Stimulated activated CD8-positive, alpha-beta memory T cell treated with anti-CD3 and anti-CD28 coated beads, Interleukin-15, amount 100 ng/mL, for 48 hours (primary cell): ENCODE results near the gene IQCK.
"Not testable (repeated sequence)": the region's sequence is repeated elsewhere in the genome, so short reads cannot be mapped to it uniquely, and the experiment has no call there.

Experiments
- DNase-seq, 2 donors: peaks; one replicate each; pipeline ENCODE4 v3.0.0-alpha.2; 2020; ENCODE audit warnings: low read depth in 2 of 2

IQCK gene

DNA sequence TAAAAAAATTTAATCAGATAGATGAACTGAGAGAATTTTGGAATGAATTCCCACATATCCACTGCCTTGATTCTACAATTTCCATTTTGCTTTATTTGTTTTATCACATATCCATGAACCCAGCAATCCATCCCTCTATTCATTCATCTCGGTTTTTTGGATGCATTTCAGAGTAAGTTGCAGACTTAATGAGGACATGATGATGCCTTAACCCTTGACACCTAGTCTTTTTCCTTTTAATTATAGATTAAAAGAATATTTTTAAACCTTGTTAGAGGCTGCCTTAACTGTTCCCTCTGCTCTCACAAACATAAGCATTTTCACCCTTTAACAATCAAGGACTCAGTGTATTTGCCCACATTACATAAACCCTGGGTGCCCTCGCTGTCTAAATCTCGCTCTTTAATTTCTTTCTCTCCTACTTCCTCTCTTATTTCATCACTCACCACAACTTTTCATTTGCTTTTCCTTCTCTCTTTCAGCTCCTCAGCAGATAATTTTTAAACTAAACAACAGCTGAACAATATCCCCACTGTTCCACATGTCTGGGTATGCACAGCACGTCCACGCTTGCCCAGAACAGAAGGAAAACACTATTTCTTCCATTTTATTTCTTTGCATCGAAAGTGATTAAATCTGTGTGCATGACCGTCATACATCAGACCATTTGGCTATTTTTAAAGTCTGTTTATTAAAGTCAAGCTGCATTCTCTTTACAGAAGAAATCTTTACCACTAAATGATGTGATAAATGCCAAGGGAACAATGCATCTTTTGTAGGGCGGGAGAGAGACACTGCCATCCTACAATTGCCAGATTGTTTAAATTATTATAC is 39.9 kb downstream of the IQCK start:
- no peak for DNase-seq

GRCh38 chr16:19760356-19761060 is 42.4 kb downstream of the IQCK start:
- DNase-seq: no peak

GRCh38 chr16:19765860-19766553 is 47.9 kb downstream of the IQCK start:
- DNase-seq: no peak

DNA sequence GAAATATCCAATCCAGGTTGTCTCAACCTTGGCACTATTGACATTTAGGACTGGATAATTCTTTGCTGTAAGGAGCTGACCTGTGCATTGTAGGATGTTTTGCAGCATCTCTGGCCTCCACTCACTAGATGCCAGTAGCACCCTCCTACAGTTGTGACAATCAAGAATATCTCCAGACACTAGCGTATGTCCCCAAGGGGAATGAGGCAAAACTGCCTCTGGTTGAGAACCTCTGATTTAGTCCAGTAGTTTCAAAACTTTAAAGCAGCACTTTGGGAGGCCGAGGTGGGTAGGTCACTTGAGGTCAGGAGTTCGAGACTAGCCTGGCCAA is 48.4 kb downstream of the IQCK start:
- DNase-seq: no peak

- DNase-seq: no peak
Measured at GRCh38 chr16:19766988-19767387, 48.9 kb downstream of the IQCK start.

DNA sequence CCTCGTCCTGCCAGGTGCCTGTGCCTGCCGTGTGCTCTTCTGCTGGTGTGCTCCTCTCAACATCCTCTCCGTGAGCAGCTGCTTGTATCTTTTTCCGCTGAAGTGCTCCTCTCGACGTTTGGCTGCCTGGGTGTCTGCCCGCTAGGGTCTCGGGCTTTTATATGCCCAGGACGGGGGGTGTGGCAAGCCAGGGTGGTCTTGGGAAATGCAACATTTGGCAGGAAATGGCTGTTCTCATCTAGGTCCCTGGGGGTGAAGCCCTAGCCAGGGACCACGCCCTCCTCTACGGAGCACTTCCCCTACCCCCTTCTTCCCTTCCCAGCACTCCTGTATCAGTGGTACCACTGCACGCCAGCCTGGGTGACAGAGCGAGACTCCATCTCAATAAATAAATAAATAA is 49.4 kb downstream of the IQCK start:
- DNase-seq: no peak

DNA sequence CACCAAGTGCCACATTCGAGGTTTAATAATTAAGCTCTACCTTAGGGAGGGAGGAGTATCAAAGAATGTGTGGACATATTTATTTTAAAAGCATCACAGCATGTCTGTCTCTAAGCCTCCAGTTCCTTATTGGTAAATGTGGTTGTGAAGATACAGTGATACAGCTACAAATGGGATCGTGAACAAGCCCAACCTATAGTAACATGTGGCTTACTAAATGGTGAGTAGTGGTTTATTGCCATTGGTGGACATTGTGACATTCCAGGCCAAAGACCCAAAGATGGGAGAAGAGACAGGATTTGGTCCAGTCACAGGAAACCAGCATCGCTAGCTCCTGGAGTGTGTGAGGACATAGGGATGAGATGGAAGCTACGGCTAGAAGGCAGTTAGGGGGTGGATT is 51.2 kb downstream of the IQCK start:
- DNase-seq: no peak

DNA sequence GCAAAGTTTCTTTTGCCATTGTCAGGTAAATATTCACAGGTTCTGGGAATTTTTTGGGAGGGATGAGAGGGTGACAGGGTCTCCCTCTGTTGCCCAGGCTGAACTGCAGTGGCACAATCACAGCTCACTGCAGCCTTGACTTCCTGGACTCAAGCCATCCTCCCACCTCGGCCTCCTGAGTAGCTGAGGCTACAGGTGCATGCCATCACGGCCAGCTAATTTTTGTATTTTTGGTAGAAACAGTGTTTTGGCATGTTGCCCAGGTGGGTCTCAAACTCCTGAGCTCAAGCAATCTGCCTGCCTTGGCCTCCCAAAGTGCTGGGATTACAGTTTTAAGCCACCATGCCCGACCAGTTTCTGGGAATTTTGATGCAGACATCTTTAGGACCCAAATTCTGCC is 53.0 kb downstream of the IQCK start:
- DNase-seq: no peak

DNA sequence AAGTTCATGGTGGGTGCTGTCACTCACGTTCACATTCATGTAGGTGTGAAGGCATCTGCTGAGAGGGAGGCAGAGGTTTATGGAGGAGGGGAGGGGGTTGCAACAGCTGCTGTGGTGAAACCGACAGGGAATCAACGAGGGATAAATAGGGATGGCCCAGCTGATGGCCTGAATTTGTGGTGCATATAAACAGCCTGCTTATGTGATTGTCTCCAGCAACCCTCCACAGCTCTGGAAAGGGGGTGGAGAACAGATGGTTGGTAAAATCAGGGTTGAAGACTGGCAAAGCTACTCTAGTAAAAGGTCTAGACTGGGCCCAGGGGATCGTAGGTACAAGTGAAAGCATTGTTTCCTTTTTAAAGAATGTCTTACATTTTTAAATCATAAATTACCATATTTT is 53.7 kb downstream of the IQCK start:
- DNase-seq: no peak

- DNase-seq: no peak
Measured at GRCh38 chr16:19774024-19774423, 56.0 kb downstream of the IQCK start.

GRCh38 chr16:19776147-19776546 is 58.1 kb downstream of the IQCK start:
- DNase-seq: no peak

- DNase-seq: no peak
Measured at GRCh38 chr16:19776565-19776964, 58.5 kb downstream of the IQCK start.

DNA sequence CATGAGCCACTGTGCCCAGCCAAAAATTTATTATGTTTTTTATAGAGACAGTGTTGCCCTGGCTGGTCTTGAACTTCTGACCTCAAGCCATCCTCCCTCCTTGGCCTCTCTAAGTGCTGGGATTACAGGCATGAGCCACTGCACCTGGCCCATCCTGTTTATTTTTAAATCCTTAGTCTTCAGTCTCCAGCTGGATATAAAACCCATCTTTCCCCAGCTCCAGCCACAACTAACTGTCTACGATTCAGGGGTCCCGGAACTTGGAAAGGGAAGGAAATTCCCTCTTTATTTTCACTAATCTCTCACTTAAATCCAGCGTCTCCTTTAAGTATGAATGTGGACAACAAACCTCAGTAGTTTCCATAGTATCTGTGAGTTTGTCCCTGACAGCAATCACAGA is 62.2 kb downstream of the IQCK start:
- no peak for DNase-seq

GRCh38 chr16:19781226-19781625 is 63.2 kb downstream of the IQCK start:
- DNase-seq: no peak

DNA sequence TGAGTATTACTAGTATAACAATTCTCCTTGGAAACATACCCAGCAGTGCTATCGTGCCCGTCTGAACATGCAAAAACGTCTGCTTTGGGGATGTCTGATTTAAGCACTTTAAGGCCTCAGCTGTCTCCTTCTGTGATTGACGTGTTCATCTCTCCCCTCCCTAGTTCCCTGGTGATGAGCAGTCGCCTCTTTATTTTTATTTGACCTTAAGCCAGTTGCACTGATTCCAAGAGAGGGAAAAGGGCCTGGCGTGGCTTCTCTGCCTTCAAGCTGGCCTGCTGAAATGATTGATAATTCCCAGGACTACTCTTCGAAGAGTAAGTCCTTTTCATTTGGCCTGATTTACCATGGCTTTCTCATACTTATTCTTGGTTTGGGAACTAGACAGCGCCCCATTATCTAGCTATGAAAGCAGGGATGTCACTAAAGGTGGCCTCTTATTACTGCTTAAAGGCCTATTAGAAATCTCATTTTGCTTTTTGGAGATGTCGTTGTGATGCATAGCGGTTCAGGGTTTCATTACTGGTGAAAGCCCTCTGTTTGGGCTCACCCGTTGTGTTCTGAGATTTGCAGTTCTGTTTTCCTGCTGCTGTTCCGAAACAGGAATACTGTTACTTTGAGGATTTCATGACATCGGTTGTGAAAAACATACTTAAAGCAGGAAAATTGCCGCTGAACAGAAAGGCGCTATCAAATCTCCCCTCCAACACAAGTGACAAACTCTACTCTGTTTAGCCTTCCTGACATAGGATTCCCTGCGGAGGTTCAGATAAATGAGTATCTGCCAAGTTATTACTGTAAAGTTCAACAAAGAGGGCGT is 65.5 kb downstream of the IQCK start:
- no peak for DNase-seq

DNA sequence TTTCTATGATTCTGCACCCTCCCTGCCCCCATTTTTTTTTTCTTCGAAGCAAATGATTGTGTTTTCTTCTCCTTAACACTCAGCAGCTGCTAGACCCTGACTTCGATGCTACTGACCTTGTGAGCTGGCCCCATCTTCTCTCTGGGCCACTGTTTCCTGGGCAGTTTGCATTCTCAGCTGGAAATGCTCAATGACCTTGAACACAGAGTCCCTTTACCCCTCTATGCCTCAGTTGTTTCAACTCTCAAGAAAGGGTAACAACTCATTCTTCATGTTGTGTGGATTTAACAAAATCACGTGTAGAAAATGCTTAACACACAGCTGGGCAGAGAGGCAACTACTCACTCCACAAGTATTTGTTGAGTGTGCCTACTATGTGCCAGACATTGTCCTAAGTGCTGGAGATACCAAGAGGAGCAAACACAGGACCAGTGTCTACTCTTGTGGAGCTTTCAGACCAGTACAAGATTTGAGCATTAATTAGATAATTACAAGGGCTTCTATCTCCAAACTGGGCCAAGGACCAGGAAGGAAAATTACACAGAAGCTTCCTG is 66.2 kb downstream of the IQCK start:
- DNase-seq: no peak

GRCh38 chr16:19785081-19785480 is 67.0 kb downstream of the IQCK start:
- no peak for DNase-seq

- no peak for DNase-seq
Measured at GRCh38 chr16:19785512-19786130, 67.5 kb downstream of the IQCK start.

DNA sequence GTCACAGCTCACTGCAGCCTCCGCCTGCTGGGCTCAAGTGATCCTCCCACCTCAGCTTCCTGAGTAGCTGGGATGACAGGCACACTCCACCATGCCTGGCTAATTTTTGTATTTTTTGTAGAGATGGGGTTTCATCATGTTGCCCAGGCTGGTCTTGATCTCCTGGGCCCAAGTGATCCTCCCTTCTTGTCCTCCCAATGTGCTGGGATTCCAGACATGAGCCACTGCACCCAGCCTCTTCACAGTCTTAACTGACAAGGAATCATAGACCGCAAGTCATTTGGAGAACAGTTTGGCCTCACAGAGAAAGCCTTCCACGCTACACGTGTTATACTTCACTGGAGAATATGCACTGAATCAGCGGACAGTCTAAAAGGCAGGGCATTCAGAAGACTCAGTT is 83.3 kb downstream of the IQCK start:
- DNase-seq: not testable (repeated sequence)

GRCh38 chr16:19801824-19802223 is 83.8 kb downstream of the IQCK start:
- DNase-seq: not testable (repeated sequence)

- DNase-seq: no peak
Measured at GRCh38 chr16:19802612-19803011, 84.5 kb downstream of the IQCK start.
